HEK293 (cell line): Measurements from ENCODE around the gene CXCL16.
A peak's percentile ranks its signal among the peaks of the same experiment; 100 is the strongest.

Experiments used
- HIC1 ChIP-seq: fragments of 450-650 bp; formaldehyde crosslinking; IDR thresholded peaks from 2 replicates; pipeline ENCODE4 v1.5.1; 2016; ENCODE audit warnings: missing biosample characterization, missing genetic modification characterization
- KLF1 ChIP-seq: fragments of 450-650 bp; formaldehyde crosslinking; IDR thresholded peaks from 2 replicates; pipeline ENCODE4 v1.5.1; 2016; ENCODE audit warnings: missing biosample characterization, missing genetic modification characterization
- OVOL3 ChIP-seq: fragments of 450-650 bp; formaldehyde crosslinking; IDR thresholded peaks from 2 replicates; pipeline ENCODE4 v1.5.1; 2016; ENCODE audit warnings: missing biosample characterization, missing genetic modification characterization
- PBX3 ChIP-seq: sonication (generic); formaldehyde crosslinking; IDR thresholded peaks from 2 replicates; pipeline ENCODE4 v1.8.1; 2022; ENCODE audit warnings: mild to moderate bottlenecking, moderate library complexity, missing genetic modification reagents
- SALL2 ChIP-seq: fragments of 450-650 bp; formaldehyde crosslinking; IDR thresholded peaks from 2 replicates; pipeline ENCODE4 v1.5.0; 2017; ENCODE audit warnings: missing biosample characterization, mild to moderate bottlenecking, missing genetic modification characterization, borderline replicate concordance
- ZBTB11 ChIP-seq: fragments of 450-650 bp; formaldehyde crosslinking; conservative IDR thresholded peaks from 2 replicates; pipeline ENCODE4 v1.5.1; 2016; ENCODE audit warnings: low read depth, missing biosample characterization, missing genetic modification characterization
- ZBTB20 ChIP-seq: fragments of 450-650 bp; formaldehyde crosslinking; IDR thresholded peaks from 2 replicates; pipeline ENCODE4 v1.5.1; 2016; ENCODE audit warnings: missing biosample characterization, missing genetic modification characterization
- ZBTB44 ChIP-seq: fragments of 450-650 bp; IDR thresholded peaks from 2 replicates; pipeline ENCODE4 v1.5.1; 2018; ENCODE audit warnings: missing biosample characterization, mild to moderate bottlenecking, missing genetic modification characterization
- ZNF155 ChIP-seq: fragments of 450-650 bp; formaldehyde crosslinking; IDR thresholded peaks from 2 replicates; pipeline ENCODE4 v1.5.1; 2016; ENCODE audit warnings: missing biosample characterization, missing genetic modification characterization
- ZNF19 ChIP-seq: fragments of 450-650 bp; formaldehyde crosslinking; IDR thresholded peaks from 2 replicates; pipeline ENCODE4; 2016; ENCODE audit warnings: missing biosample characterization, missing genetic modification characterization, low read depth
- ZNF24 ChIP-seq: fragments of 450-650 bp; formaldehyde crosslinking; IDR thresholded peaks from 2 replicates; pipeline ENCODE4 v1.5.1; 2016; ENCODE audit warnings: missing biosample characterization, missing genetic modification characterization
- ZNF366 ChIP-seq: fragments of 450-650 bp; formaldehyde crosslinking; conservative IDR thresholded peaks from 2 replicates; pipeline ENCODE4 v1.5.1; 2016; ENCODE audit warnings: missing biosample characterization, missing genetic modification characterization
- ZNF391 ChIP-seq: fragments of 450-650 bp; formaldehyde crosslinking; IDR thresholded peaks from 2 replicates; pipeline ENCODE4 v1.5.1; 2016; ENCODE audit warnings: low read depth, missing biosample characterization, missing genetic modification characterization, borderline replicate concordance
- ZNF488 ChIP-seq: fragments of 450-650 bp; formaldehyde crosslinking; IDR thresholded peaks from 2 replicates; pipeline ENCODE4 v1.5.1; 2016; ENCODE audit warnings: missing biosample characterization, missing genetic modification characterization
- ZNF513 ChIP-seq: fragments of 450-650 bp; IDR thresholded peaks from 2 replicates; pipeline ENCODE4 v1.5.1; 2018; ENCODE audit warnings: missing biosample characterization, missing genetic modification characterization
- ZNF529 ChIP-seq: fragments of 450-650 bp; formaldehyde crosslinking; IDR thresholded peaks from 2 replicates; pipeline ENCODE4 v1.5.1; 2017; ENCODE audit warnings: missing genetic modification characterization, missing biosample characterization; ENCODE audit not compliant: insufficient replicate concordance
- ZNF548 ChIP-seq: fragments of 450-650 bp; formaldehyde crosslinking; IDR thresholded peaks from 2 replicates; pipeline ENCODE4 v1.5.1; 2016; ENCODE audit warnings: missing biosample characterization, missing genetic modification characterization
- ZNF555 ChIP-seq: fragments of 450-650 bp; formaldehyde crosslinking; conservative IDR thresholded peaks from 2 replicates; pipeline ENCODE4 v1.5.1; 2017; ENCODE audit warnings: missing biosample characterization, mild to moderate bottlenecking, missing genetic modification characterization, inconsistent platforms
- ZNF558 ChIP-seq: fragments of 450-650 bp; formaldehyde crosslinking; IDR thresholded peaks from 2 replicates; pipeline ENCODE4 v1.5.1; 2016; ENCODE audit warnings: missing biosample characterization, missing genetic modification characterization
- ZNF626 ChIP-seq: fragments of 450-650 bp; sonication (Bioruptor Pico); formaldehyde crosslinking; IDR thresholded peaks from 2 replicates; pipeline ENCODE4 v1.5.1; 2018; ENCODE audit warnings: missing biosample characterization, missing genetic modification characterization, inconsistent platforms
- ZNF639 ChIP-seq: fragments of 450-650 bp; formaldehyde crosslinking; IDR thresholded peaks from 2 replicates; pipeline ENCODE4 v1.5.1; 2016; ENCODE audit warnings: missing biosample characterization, missing genetic modification characterization
- ZNF692 ChIP-seq: fragments of 450-650 bp; formaldehyde crosslinking; IDR thresholded peaks from 2 replicates; pipeline ENCODE4 v1.5.1; 2016; ENCODE audit warnings: missing biosample characterization, missing genetic modification characterization
- ZSCAN18 ChIP-seq: fragments of 450-650 bp; formaldehyde crosslinking; IDR thresholded peaks from 2 replicates; pipeline ENCODE4 v1.5.1; 2016; ENCODE audit warnings: missing biosample characterization, missing genetic modification characterization

Gene CXCL16

GRCh38 chr17:4719684-4720221, 20.0 kb downstream of the CXCL16 start (continued):
- TF ChIP-seq ZSCAN18 (tag by site-specific recombination) (no peak), ZNF513 (tag by site-specific recombination) (peak; percentile 64; the same call in 1 of the 2 replicates), ZNF155 (no peak), ZNF558 (tag by site-specific recombination) (no peak), ZNF391 (no peak), KLF1 (tag by site-specific recombination) (peak; percentile 29; the same call in 1 of the 2 replicates), ZNF529 (tag by site-specific recombination) (no peak), ZNF626 (tag by site-specific recombination) (no peak), ZNF19 (peak; percentile 95), ZBTB44 (tag by site-specific recombination) (no peak), ZNF555 (no peak), ZBTB20 (tag by site-specific recombination) (peak; percentile 82), HIC1 (tag by site-specific recombination) (peak; percentile 96), OVOL3 (tag by site-specific recombination) (no peak), SALL2 (tag by site-specific recombination) (no peak), ZNF488 (tag by site-specific recombination) (no peak), ZNF639 (peak; percentile 60; the same call in 1 of the 2 replicates), ZNF24 (tag by site-specific recombination) (peak; percentile 72), ZNF692 (peak; percentile 69; the same call in 1 of the 2 replicates), PBX3 (CRISPR knock-in tag) (no peak), ZNF548 (no peak), ZNF366 (tag by site-specific recombination) (peak; percentile 94), ZBTB11 (peak; percentile 26; the same call in 1 of the 2 replicates)
